Testis (tissue), 2 donors: ENCODE results near the gene ADGRE2.
"Not testable (repeated sequence)": the region's sequence is repeated elsewhere in the genome, so short reads cannot be mapped to it uniquely, and the experiment has no call there.

ENCODE experiments used
- POLR2A ChIP-seq: fragments of 450-650 bp; IDR thresholded peaks from one replicate; pipeline ENCODE4 v1.6.1; 2017; ENCODE audit warnings: antibody characterized with exemption, mild to moderate bottlenecking, moderate library complexity
- TF ChIP-seq, protein P1 (sequence below), 3 experiments: fragments of 450-650 bp in 2 of 3; fragments of 200-600 bp in 1 of 3; sonication (generic) in 1 of 3; IDR thresholded peaks; one replicate each; pipeline ENCODE4 v1.5.1; 2016 to 2019; ENCODE audit warnings: antibody characterized with exemption in 3 of 3, mild to moderate bottlenecking in 2 of 3, moderate library complexity in 1 of 3

DNA sequence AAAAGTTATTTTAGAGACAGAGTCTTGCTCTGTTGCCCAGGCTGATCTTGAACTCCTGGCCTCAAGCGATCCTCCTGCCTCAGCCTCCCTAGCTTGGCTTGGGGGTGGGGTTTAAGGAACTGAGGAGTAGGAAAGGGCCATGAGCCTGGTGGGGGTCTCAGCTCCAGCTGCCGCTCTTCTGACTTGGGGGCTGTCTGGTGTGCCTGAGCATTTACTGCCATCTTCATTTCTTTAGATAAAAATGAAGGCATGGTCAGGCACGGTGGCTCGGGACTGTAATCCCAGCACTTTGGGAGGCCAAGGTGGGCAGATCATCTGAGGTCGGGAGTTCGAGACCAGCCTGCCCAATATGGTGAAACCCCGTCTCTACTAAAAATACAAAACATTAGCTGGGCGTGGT lies 3.0 kb downstream of the ADGRE2 start:
- TF ChIP-seq, protein P1, sequence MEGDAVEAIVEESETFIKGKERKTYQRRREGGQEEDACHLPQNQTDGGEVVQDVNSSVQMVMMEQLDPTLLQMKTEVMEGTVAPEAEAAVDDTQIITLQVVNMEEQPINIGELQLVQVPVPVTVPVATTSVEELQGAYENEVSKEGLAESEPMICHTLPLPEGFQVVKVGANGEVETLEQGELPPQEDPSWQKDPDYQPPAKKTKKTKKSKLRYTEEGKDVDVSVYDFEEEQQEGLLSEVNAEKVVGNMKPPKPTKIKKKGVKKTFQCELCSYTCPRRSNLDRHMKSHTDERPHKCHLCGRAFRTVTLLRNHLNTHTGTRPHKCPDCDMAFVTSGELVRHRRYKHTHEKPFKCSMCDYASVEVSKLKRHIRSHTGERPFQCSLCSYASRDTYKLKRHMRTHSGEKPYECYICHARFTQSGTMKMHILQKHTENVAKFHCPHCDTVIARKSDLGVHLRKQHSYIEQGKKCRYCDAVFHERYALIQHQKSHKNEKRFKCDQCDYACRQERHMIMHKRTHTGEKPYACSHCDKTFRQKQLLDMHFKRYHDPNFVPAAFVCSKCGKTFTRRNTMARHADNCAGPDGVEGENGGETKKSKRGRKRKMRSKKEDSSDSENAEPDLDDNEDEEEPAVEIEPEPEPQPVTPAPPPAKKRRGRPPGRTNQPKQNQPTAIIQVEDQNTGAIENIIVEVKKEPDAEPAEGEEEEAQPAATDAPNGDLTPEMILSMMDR (IDR thresholded peaks at IDR 0.05): not testable (repeated sequence)
- not testable (repeated sequence) for TF ChIP-seq POLR2A
